ENCODE results near the gene DNAH9. TPM values are rescaled to one million over a fixed set of nuclear protein-coding genes. Genes with fewer than 3 reads are reported as not detected.

DNAH9 gene
- total and polyA plus RNA-seq, 2 experiments from 2014 or later: 0.24 to 1.8 TPM

GRCh38 chr17:11554042-11554441 lies 44.2 kb upstream of the DNAH9 start:
- no peak for DNase-seq (ENCODE audit: low read depth in 1 of 2, low spot score in 1 of 2)
- no peak overlapping the region for H3K27ac ChIP-seq
- H3K4me3 ChIP-seq: no peak overlapping the region
- TF ChIP-seq CTCF (IDR thresholded peaks at IDR 0.05; ENCODE audit: low read depth, low read length): no peak
- H3K36me3 ChIP-seq: no peaks in the 10 kb centered on the region
- no peaks in the 10 kb centered on the region for H3K4me1 ChIP-seq (ENCODE audit: low read depth)
- no peaks in the 10 kb centered on the region for H3K9me3 ChIP-seq (ENCODE audit: low read depth)
- H3K27me3 ChIP-seq: no peaks in the 10 kb centered on the region

DNA sequence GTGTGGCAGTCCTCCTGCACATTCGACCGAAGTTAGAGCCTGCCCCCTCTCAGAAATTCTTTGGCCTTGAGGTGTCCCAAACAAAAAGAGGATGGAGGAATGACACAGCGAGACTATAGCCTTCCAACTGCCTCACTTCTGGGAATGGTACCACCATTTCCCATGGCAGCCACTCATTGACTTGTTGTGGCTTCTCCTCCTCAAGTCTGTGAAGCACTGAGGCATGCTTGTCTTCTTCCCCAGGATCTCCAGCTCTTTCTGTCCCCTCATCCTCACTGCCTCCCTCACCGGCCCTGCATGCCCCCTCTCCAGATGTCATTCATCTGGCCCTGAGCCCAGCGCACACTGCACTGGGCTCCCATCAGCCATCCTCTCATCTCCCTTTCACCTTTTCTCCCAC lies 43.7 kb upstream of the DNAH9 start:
- Histone ChIP-seq H3K4me1 (ENCODE audit: low read depth) (no peaks in the 10 kb centered on the region), H3K36me3 (no peaks in the 10 kb centered on the region), H3K27me3 (no peaks in the 10 kb centered on the region), H3K9me3 (ENCODE audit: low read depth) (no peaks in the 10 kb centered on the region), H3K4me3 (no peak overlapping the region), H3K27ac (no peak overlapping the region)
- no peak for DNase-seq (ENCODE audit: low read depth in 1 of 2, low spot score in 1 of 2)
- TF ChIP-seq CTCF (IDR thresholded peaks at IDR 0.05; ENCODE audit: low read depth, low read length): no peak

GRCh38 chr17:11555530-11555929 lies 42.7 kb upstream of the DNAH9 start:
- no peak for TF ChIP-seq CTCF (IDR thresholded peaks at IDR 0.05; ENCODE audit: low read depth, low read length)
- Histone ChIP-seq H3K27ac (no peak overlapping the region), H3K27me3 (no peaks in the 10 kb centered on the region), H3K4me3 (no peak overlapping the region), H3K36me3 (no peaks in the 10 kb centered on the region), H3K9me3 (ENCODE audit: low read depth) (no peaks in the 10 kb centered on the region), H3K4me1 (ENCODE audit: low read depth) (no peaks in the 10 kb centered on the region)
- DNase-seq (ENCODE audit: low read depth in 1 of 2, low spot score in 1 of 2): no peak

- Histone ChIP-seq H3K9me3 (ENCODE audit: low read depth) (no peaks in the 10 kb centered on the region), H3K27me3 (no peaks in the 10 kb centered on the region), H3K27ac (no peak overlapping the region), H3K36me3 (no peaks in the 10 kb centered on the region), H3K4me3 (no peak overlapping the region), H3K4me1 (ENCODE audit: low read depth) (no peaks in the 10 kb centered on the region)
- no peak for DNase-seq (ENCODE audit: low read depth in 1 of 2, low spot score in 1 of 2)
- no peak for TF ChIP-seq CTCF (IDR thresholded peaks at IDR 0.05; ENCODE audit: low read depth, low read length)
Measured at GRCh38 chr17:11557727-11558452, 40.4 kb upstream of the DNAH9 start.

DNA sequence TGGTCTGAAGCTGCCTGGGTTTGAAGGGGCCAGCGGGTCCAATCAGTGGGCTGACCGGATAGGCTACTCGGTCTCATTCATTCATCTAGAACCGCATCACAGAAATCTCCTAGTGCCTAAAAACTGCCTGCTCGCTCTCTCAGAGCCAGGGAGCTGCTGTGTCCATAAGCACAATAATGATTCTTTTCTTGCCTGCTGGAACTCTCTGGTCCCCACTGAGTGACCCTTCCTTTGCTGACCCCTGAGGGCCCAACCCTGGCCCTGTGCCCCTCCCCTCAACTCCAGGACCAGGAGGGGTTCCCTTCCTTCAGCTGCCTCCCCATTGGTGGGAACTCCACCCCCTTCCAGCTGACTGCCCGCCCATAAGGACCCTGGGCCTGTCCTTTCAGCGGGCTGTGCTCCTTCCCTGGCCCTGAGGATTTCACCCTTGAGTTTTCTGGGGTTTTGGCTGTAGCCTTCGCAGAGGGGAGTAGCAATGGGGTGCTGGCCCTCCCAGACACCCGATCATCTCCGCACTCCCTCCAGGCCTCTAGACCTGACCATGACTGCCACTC lies 39.5 kb upstream of the DNAH9 start:
- Histone ChIP-seq H3K4me1 (ENCODE audit: low read depth) (no peaks in the 10 kb centered on the region), H3K4me3 (no peak overlapping the region), H3K27ac (no peak overlapping the region), H3K27me3 (no peaks in the 10 kb centered on the region), H3K36me3 (no peaks in the 10 kb centered on the region), H3K9me3 (ENCODE audit: low read depth) (no peaks in the 10 kb centered on the region)
- DNase-seq (ENCODE audit: low read depth in 1 of 2, low spot score in 1 of 2): no peak
- no peak for TF ChIP-seq CTCF (IDR thresholded peaks at IDR 0.05; ENCODE audit: low read depth, low read length)

Data from cardiac muscle cell (in vitro differentiated cells and primary cell).